Ovary (tissue), 3 donors: ENCODE data around the gene ITM2B.

Experiments
- EP300 ChIP-seq: sonication (generic); formaldehyde crosslinking; IDR thresholded peaks from one replicate; pipeline ENCODE4 v1.6.1; 2017; ENCODE audit warnings: antibody characterized with exemption
- POLR2A ChIP-seq: fragments of 450-650 bp; IDR thresholded peaks from one replicate; pipeline ENCODE4 v1.6.1; 2017; ENCODE audit warnings: antibody characterized with exemption, mild to moderate bottlenecking, moderate library complexity
- TF ChIP-seq, protein P1 (sequence below), 3 donors: fragments of 450-650 bp in 2 of 3; fragments of 200-600 bp in 1 of 3; IDR thresholded peaks; one replicate each; pipeline versions ENCODE4 v1.5.1 to v1.8.0; 2016 to 2022; ENCODE audit warnings: antibody characterized with exemption in 3 of 3, mild to moderate bottlenecking in 1 of 3
- donor health status: DM: no; HTN: no; CAD: no.

GRCh38 chr13:48210178-48210577 is 22.8 kb upstream of the ITM2B start:
- TF ChIP-seq, protein P1, sequence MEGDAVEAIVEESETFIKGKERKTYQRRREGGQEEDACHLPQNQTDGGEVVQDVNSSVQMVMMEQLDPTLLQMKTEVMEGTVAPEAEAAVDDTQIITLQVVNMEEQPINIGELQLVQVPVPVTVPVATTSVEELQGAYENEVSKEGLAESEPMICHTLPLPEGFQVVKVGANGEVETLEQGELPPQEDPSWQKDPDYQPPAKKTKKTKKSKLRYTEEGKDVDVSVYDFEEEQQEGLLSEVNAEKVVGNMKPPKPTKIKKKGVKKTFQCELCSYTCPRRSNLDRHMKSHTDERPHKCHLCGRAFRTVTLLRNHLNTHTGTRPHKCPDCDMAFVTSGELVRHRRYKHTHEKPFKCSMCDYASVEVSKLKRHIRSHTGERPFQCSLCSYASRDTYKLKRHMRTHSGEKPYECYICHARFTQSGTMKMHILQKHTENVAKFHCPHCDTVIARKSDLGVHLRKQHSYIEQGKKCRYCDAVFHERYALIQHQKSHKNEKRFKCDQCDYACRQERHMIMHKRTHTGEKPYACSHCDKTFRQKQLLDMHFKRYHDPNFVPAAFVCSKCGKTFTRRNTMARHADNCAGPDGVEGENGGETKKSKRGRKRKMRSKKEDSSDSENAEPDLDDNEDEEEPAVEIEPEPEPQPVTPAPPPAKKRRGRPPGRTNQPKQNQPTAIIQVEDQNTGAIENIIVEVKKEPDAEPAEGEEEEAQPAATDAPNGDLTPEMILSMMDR (IDR thresholded peaks at IDR 0.05): no peak
- TF ChIP-seq EP300 (no peak), POLR2A (no peak)
